WTC11 (cell line): Measurements from ENCODE around the gene SLC6A5. TPM values are rescaled to one million over a fixed set of nuclear protein-coding genes. Genes with fewer than 3 reads are reported as not detected.

Source experiments
- ATAC-seq: fragments of 200-7000 bp; cut with Tn5 transposase; 2 replicates; pipeline ENCODE4 v1.10.0; 2021; ENCODE audit warnings: mild to moderate bottlenecking, moderate library complexity
- CTCF ChIA-PET: fragments of 300-600 bp; sonication (Branson Sonifier 250); formaldehyde crosslinking; loops from one replicate; lab custom pipeline; 2021; ENCODE audit warnings: antibody characterized with exemption; lab: Charles Lee
- POLR2A ChIA-PET: fragments of 350-600 bp; sonication (Branson Sonifier 250); formaldehyde crosslinking; loops from one replicate; lab custom pipeline; 2021; ENCODE audit warnings: antibody characterized with exemption; lab: Charles Lee
- DNase-seq: peaks from one replicate; pipeline ENCODE4 v3.0.0; 2021; ENCODE audit warnings: low spot score
- H3K27ac Mint-ChIP-seq: 2 replicates; pipeline ENCODE4 v1.8.0; 2021; ENCODE audit warnings: mixed read lengths
- H3K27me3 Mint-ChIP-seq: 2 replicates; pipeline ENCODE4 v1.8.0; 2021; ENCODE audit warnings: low read depth, mild to moderate bottlenecking, moderate library complexity, mixed read lengths
- H3K36me3 Mint-ChIP-seq: 2 replicates; pipeline ENCODE4 v1.8.0; 2021; ENCODE audit warnings: mixed read lengths
- H3K4me1 Mint-ChIP-seq: 2 replicates; pipeline ENCODE4 v1.8.0; 2022; ENCODE audit warnings: mixed read lengths
- H3K4me3 Mint-ChIP-seq: 2 replicates; pipeline ENCODE4 v1.8.0; 2021; ENCODE audit warnings: mild to moderate bottlenecking, moderate library complexity, mixed read lengths
- H3K9me3 Mint-ChIP-seq: 2 replicates; pipeline ENCODE4 v1.8.0; 2021; ENCODE audit warnings: mixed read lengths
- ATF2 ChIP-seq: sonication (generic); formaldehyde crosslinking; IDR thresholded peaks from 2 replicates; pipeline ENCODE4 v1.8.1; 2022; ENCODE audit warnings: low read depth, missing genetic modification reagents, borderline replicate concordance
- E2F4 ChIP-seq: sonication (generic); formaldehyde crosslinking; IDR thresholded peaks from 2 replicates; pipeline ENCODE4 v1.8.1; 2022; ENCODE audit warnings: low read depth, mild to moderate bottlenecking, moderate library complexity, missing genetic modification reagents, borderline replicate concordance
- ERG ChIP-seq: fragments of 250-450 bp; sonication (Bioruptor Pico); IDR thresholded peaks from 2 replicates; pipeline ENCODE4 v1.8.0; 2021; ENCODE audit warnings: mild to moderate bottlenecking
- ETV6 ChIP-seq: sonication (generic); formaldehyde crosslinking; IDR thresholded peaks from 2 replicates; pipeline ENCODE4 v1.8.1; 2022; ENCODE audit warnings: mild to moderate bottlenecking, missing genetic modification reagents
- FOXJ3 ChIP-seq: sonication (generic); formaldehyde crosslinking; IDR thresholded peaks from 2 replicates; pipeline ENCODE4 v1.9.0; 2021; ENCODE audit warnings: missing genetic modification reagents, mild to moderate bottlenecking, borderline replicate concordance
- GTF2I ChIP-seq: fragments of 250-450 bp; sonication (Bioruptor Pico); conservative IDR thresholded peaks from 2 replicates; pipeline ENCODE4 v1.4.0; 2021; ENCODE audit warnings: mild to moderate bottlenecking
- IRF2 ChIP-seq: sonication (generic); formaldehyde crosslinking; IDR thresholded peaks from 2 replicates; pipeline ENCODE4 v1.8.0; 2022; ENCODE audit warnings: low read depth, missing genetic modification reagents, borderline replicate concordance
- OVOL2 ChIP-seq: fragments of 250-450 bp; sonication (Bioruptor Pico); IDR thresholded peaks from 2 replicates; pipeline ENCODE4 v1.9.0; 2021; ENCODE audit warnings: mild to moderate bottlenecking, borderline replicate concordance
- TP53 ChIP-seq: sonication (generic); formaldehyde crosslinking; IDR thresholded peaks from 2 replicates; pipeline ENCODE4 v1.8.1; 2023; ENCODE audit warnings: mild to moderate bottlenecking, missing genetic modification reagents
- ZBTB43 ChIP-seq: sonication (generic); formaldehyde crosslinking; IDR thresholded peaks from 2 replicates; pipeline ENCODE4 v1.8.1; 2023; ENCODE audit warnings: mild to moderate bottlenecking, missing genetic modification reagents
- ZMAT4 ChIP-seq: fragments of 250-450 bp; sonication (Bioruptor Pico); IDR thresholded peaks from 2 replicates; pipeline ENCODE4 v1.9.0; 2021; ENCODE audit warnings: mild to moderate bottlenecking
- ZNF121 ChIP-seq: sonication (generic); formaldehyde crosslinking; IDR thresholded peaks from 2 replicates; pipeline ENCODE4 v1.8.0; 2023; ENCODE audit warnings: missing genetic modification reagents
- ZNF219 ChIP-seq: sonication (generic); formaldehyde crosslinking; IDR thresholded peaks from 2 replicates; pipeline ENCODE4 v1.8.0; 2023; ENCODE audit warnings: missing genetic modification reagents, mild to moderate bottlenecking, borderline replicate concordance
- ZNF317 ChIP-seq: sonication (generic); formaldehyde crosslinking; IDR thresholded peaks from 2 replicates; pipeline ENCODE4 v1.8.1; 2023; ENCODE audit warnings: low read depth, mild to moderate bottlenecking, moderate library complexity, missing genetic modification reagents, borderline replicate concordance
- ZNF396 ChIP-seq: fragments of 250-450 bp; sonication (Bioruptor Pico); IDR thresholded peaks from 2 replicates; pipeline ENCODE4 v1.8.0; 2021; ENCODE audit warnings: mild to moderate bottlenecking, moderate library complexity, borderline replicate concordance
- ZNF423 ChIP-seq: fragments of 250-450 bp; sonication (Bioruptor Pico); IDR thresholded peaks from 2 replicates; pipeline ENCODE4 v2.1.2; 2022; ENCODE audit warnings: mild to moderate bottlenecking, moderate library complexity
- total RNA-seq: library from RNA; stranded (reverse); gene quantifications from 3 replicates; pipeline ENCODE4 v1.2.3, GENCODE V29; 2021
- TF ChIP-seq, protein P1 (sequence below): sonication (generic); formaldehyde crosslinking; IDR thresholded peaks from 2 replicates; pipeline ENCODE4 v1.8.0; 2023; ENCODE audit warnings: mild to moderate bottlenecking, missing genetic modification reagents
- TF ChIP-seq, protein P2 (sequence below): fragments of 200-600 bp; IDR thresholded peaks from 2 replicates; pipeline ENCODE4 v1.8.0; 2022; ENCODE audit warnings: antibody characterized with exemption

Gene SLC6A5
- total RNA-seq, 1 experiment from 2014 or later, result not detected

DNA sequence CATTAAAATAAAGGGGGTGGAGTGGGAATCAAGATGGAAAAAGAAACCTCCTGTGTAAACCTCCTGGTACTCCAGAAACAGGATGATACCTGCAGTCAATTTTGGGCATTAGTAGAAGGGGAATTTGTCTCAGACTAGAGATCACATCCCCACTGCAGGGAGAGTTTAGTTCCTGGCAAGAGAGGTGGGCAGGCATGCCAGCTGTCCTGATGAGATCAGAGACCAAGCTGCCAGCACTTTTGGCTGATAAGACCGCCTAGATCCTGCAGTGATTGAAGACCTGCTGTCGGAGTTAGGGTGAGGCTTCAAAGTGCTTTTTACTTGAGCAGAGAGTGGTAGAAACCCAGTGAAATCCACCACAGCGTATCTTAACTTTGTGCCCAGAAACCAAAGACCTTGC is 40.3 kb downstream of the SLC6A5 start (continued):
- TF ChIP-seq ATF2 (CRISPR knock-in tag), result no peak

- Mint-ChIP-seq H3K4me3 (no peak overlapping the region), H3K27me3 (peaks cover 4% of the 10 kb centered on the region), H3K27ac (no peak overlapping the region), H3K9me3 (no peaks in the 10 kb centered on the region), H3K4me1 (peaks cover 29% of the 10 kb centered on the region), H3K36me3 (no peaks in the 10 kb centered on the region)
- no peak for DNase-seq
- ChIA-PET POLR2A (no interaction called here), CTCF (no interaction called here)
- ATAC-seq, result no peak
- TF ChIP-seq ZBTB43 (CRISPR knock-in tag), result no peak
- TF ChIP-seq E2F4 (CRISPR knock-in tag), result no peak
- TF ChIP-seq TP53 (CRISPR knock-in tag), result no peak
- TF ChIP-seq OVOL2 (CRISPR knock-in tag), result no peak
- TF ChIP-seq IRF2 (CRISPR knock-in tag), result no peak
- TF ChIP-seq ZMAT4 (CRISPR knock-in tag), result no peak
- TF ChIP-seq FOXJ3, result no peak
- no peak for TF ChIP-seq ETV6 (CRISPR knock-in tag)
- TF ChIP-seq ZNF121, result no peak
- TF ChIP-seq ZNF423 (CRISPR knock-in tag), result no peak
- no peak for TF ChIP-seq ZNF219 (CRISPR knock-in tag)
- TF ChIP-seq, protein P1, sequence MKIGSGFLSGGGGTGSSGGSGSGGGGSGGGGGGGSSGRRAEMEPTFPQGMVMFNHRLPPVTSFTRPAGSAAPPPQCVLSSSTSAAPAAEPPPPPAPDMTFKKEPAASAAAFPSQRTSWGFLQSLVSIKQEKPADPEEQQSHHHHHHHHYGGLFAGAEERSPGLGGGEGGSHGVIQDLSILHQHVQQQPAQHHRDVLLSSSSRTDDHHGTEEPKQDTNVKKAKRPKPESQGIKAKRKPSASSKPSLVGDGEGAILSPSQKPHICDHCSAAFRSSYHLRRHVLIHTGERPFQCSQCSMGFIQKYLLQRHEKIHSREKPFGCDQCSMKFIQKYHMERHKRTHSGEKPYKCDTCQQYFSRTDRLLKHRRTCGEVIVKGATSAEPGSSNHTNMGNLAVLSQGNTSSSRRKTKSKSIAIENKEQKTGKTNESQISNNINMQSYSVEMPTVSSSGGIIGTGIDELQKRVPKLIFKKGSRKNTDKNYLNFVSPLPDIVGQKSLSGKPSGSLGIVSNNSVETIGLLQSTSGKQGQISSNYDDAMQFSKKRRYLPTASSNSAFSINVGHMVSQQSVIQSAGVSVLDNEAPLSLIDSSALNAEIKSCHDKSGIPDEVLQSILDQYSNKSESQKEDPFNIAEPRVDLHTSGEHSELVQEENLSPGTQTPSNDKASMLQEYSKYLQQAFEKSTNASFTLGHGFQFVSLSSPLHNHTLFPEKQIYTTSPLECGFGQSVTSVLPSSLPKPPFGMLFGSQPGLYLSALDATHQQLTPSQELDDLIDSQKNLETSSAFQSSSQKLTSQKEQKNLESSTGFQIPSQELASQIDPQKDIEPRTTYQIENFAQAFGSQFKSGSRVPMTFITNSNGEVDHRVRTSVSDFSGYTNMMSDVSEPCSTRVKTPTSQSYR (CRISPR knock-in tag), result no peak
- no peak for TF ChIP-seq ZNF317 (CRISPR knock-in tag)
- TF ChIP-seq, protein P2, sequence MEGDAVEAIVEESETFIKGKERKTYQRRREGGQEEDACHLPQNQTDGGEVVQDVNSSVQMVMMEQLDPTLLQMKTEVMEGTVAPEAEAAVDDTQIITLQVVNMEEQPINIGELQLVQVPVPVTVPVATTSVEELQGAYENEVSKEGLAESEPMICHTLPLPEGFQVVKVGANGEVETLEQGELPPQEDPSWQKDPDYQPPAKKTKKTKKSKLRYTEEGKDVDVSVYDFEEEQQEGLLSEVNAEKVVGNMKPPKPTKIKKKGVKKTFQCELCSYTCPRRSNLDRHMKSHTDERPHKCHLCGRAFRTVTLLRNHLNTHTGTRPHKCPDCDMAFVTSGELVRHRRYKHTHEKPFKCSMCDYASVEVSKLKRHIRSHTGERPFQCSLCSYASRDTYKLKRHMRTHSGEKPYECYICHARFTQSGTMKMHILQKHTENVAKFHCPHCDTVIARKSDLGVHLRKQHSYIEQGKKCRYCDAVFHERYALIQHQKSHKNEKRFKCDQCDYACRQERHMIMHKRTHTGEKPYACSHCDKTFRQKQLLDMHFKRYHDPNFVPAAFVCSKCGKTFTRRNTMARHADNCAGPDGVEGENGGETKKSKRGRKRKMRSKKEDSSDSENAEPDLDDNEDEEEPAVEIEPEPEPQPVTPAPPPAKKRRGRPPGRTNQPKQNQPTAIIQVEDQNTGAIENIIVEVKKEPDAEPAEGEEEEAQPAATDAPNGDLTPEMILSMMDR, result no peak
These were observed 41.0 kb downstream of the SLC6A5 start for GRCh38 chr11:20640401-20640800.

GRCh38 chr11:20644360-20644759 is 45.0 kb downstream of the SLC6A5 start:
- TF ChIP-seq GTF2I (CRISPR knock-in tag), result no peak
- no peak for TF ChIP-seq ERG (CRISPR knock-in tag)
- no peak for TF ChIP-seq ZNF317 (CRISPR knock-in tag)
- TF ChIP-seq ZNF396 (CRISPR knock-in tag), result no peak
- CTCF ChIA-PET, result no interaction called here
- no peak for ATAC-seq

More at GRCh38 chr11:20644360-20644759, 45.0 kb downstream of the SLC6A5 start:
- no peaks in the 10 kb centered on the region for H3K36me3 Mint-ChIP-seq
- H3K27ac Mint-ChIP-seq, result no peak overlapping the region
- peaks cover 4% of the 10 kb centered on the region for H3K27me3 Mint-ChIP-seq
- no peaks in the 10 kb centered on the region for H3K9me3 Mint-ChIP-seq
- POLR2A ChIA-PET, result no interaction called here
- H3K4me3 Mint-ChIP-seq, result no peak overlapping the region
- peaks cover 8% of the 10 kb centered on the region for H3K4me1 Mint-ChIP-seq
- DNase-seq, result no peak
